Lower leg skin (tissue), 3 donors: ENCODE measurements around the gene ASIC2.

Experiments used
- CTCF ChIP-seq, 3 donors: fragments of 450-650 bp; IDR thresholded peaks; one replicate each; pipeline ENCODE4 v1.5.1; 2016; ENCODE audit warnings: antibody characterized with exemption in 3 of 3, mild to moderate bottlenecking in 3 of 3, moderate library complexity in 2 of 3
- POLR2A ChIP-seq, 2 donors: fragments of 450-650 bp; IDR thresholded peaks; one replicate each; pipeline ENCODE4 v1.6.1; 2016 to 2017; ENCODE audit warnings: antibody characterized with exemption in 2 of 2, mild to moderate bottlenecking in 1 of 2, moderate library complexity in 1 of 2

GRCh38 chr17:33171931-33172330 is 121.2 kb downstream of the ASIC2 start:
- TF ChIP-seq CTCF (IDR thresholded peaks at IDR 0.05) (no peak), POLR2A (IDR thresholded peaks at IDR 0.05) (no peak)
